NCI-H748 (cell line): Measurements from ENCODE around the gene PAAF1.

Source experiments
- DNase-seq: peaks from one replicate; lab custom pipeline; 2025; ENCODE audit not compliant: unreplicated experiment; lab: John Stamatoyannopoulos, UW

PAAF1 gene, protein sequence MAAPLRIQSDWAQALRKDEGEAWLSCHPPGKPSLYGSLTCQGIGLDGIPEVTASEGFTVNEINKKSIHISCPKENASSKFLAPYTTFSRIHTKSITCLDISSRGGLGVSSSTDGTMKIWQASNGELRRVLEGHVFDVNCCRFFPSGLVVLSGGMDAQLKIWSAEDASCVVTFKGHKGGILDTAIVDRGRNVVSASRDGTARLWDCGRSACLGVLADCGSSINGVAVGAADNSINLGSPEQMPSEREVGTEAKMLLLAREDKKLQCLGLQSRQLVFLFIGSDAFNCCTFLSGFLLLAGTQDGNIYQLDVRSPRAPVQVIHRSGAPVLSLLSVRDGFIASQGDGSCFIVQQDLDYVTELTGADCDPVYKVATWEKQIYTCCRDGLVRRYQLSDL

DNA sequence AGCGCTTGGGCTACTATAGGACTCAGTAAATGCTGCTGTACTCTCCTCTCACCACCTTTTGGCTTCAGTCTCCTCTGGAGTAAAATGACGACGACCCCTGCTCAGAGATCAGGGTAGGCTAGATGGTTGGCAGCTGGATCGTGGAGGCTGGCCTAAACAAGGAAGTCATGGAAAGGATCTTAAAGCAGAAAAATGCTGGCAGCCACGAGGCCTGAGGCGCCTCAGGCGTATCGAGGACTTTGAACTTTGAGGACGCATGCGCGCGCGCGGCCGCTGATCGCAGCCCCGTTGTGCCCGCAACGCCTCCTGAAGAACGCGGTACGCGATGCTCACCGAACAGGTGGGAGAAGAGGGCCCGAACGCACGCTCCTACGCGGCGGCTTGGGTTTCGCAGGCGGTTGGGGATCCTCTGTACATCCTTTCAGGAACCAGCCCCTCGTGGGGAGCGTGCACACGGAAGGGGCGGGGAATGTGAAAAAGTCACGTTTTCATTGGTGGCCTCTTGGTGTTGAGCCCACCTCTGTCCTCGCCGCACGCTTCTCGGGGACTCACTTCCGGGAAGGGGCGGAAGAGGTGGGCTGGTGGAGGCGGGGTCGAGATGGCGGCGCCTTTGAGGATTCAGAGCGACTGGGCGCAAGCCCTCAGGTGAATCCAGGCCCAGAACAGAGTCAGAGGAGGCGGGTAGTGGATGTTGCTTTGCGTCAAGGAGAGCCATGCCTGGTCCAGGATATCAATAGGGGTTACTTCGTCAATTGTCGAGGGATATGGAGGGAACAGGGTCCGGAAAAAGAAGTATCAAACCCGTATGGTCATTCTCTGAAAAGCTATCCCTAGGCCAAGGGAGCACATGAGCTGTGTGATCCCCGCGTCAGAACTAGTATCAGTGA, at the start of gene PAAF1, which contains the start of gene COA4:
Gene PAAF1 (plus strand): TSS at position 576 of the 887 bp plus-strand sequence. CDS start 23 bp downstream, at position 599.
Gene COA4 (minus strand): TSS at position 423 of the 887 bp plus-strand sequence. CDS start 3,468 bp downstream, outside the sequence.
- peak; percentile 99 for DNase-seq

GRCh38 chr11:73830261-73830660, 46.5 kb upstream of the PAAF1 start:
- DNase-seq, result no peak

- DNase-seq, result no peak
Measured at GRCh38 chr11:73833067-73833466, 43.7 kb upstream of the PAAF1 start.

GRCh38 chr11:73838443-73839122, 38.2 kb upstream of the PAAF1 start:
- no peak for DNase-seq

GRCh38 chr11:73839123-73839457, 37.7 kb upstream of the PAAF1 start:
- DNase-seq, result no peak

DNA sequence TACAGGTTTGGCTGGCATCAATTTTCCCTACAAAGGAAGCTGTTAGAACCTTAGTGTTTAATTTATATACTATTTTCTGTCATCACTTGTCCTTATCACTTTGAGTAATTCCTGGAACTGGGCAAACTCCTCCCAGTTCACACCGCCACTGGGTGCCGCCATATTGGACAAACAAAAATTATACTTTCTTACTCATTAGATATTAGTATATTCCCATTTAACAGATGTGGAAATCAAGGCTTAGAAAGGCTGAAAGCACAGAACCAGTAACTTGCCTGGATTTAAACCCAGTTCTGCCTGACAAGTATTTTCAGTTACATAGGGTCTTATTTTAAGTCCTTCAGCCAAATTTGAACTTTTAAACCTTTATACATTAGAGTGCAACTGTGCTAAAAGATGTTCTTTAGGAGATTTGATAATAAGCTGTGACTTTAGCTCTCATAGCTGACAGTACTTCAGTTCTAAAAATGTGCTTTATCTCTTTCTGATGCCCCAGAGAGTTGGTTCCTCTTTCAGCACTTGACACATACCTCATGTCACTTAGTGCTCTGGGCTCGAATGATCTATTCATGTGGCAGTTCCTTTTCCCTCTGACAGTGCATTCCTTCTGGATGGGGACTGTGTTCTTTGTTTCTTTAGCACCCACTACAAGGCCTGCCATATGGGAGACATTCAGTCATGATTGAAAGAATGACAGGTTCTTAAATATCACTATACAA, 25.6 kb upstream of the PAAF1 start:
- no peak for DNase-seq

DNA sequence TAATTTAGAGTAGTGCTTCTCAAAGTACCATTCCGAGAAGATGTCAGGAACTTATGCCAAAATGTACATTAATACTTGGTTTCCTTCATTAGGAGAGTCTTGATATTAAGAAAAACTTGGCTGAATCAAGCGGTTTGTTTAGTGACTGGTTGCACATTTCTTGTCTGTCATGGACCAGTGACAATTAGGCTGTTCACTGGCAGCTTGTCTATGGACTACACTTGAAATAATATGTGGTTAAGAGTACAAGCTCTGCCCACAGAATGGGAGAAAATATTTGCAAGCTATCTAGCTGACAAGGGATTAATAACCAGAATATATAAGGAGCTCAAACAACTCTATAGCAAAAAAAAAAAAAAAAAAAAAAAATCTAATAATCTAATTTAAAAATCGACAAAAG, 24.8 kb upstream of the PAAF1 start:
- DNase-seq, result no peak

DNA sequence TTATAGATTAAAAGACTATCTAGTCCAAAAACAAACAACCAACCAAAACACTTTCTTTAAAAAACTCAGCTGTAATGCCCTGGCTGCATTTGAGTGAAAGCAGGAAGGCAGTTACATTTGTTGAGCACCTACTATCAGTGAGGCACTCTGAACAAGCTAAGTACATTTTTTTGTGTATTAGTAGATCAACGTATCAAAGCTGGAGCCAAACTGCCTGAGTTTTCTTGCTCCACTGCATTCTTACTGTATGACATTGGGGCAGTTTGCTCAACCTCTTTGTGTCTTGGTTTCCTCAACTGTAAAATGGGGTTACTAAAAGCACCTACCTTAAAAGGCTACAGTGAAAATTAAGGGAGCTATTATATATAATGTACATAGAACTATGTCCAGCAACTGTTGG, 22.1 kb upstream of the PAAF1 start:
- no peak for DNase-seq

DNA sequence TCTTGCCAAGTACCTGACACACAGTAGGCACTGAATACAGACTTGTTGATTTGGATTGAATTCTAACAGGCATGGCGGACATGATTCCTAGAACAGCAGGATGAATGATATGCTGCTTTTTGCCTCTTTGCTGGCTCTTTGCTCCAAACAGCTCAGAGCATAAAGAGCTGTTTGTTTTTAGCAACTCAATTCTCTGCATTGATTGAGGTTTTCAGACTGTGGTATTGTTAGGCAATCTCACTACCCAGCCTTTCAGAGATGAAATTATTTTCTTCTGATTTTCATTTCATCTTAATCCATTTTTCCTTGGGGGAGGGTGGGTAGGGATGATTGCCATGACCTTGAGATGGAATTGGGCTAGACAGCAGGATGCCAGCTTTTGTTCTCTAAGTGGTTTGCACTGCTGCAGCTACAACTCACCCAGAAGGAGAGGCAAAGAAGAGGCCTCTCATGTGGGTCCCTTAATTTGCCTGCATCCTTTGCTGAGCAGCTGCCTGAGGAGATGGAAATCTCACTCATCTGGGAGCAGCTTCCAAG, 20.7 kb upstream of the PAAF1 start:
- no peak for DNase-seq

- no peak for DNase-seq
Measured at GRCh38 chr11:73859671-73860070, 17.1 kb upstream of the PAAF1 start.

- no peak for DNase-seq
Measured at GRCh38 chr11:73860202-73860601, 16.6 kb upstream of the PAAF1 start.

DNA sequence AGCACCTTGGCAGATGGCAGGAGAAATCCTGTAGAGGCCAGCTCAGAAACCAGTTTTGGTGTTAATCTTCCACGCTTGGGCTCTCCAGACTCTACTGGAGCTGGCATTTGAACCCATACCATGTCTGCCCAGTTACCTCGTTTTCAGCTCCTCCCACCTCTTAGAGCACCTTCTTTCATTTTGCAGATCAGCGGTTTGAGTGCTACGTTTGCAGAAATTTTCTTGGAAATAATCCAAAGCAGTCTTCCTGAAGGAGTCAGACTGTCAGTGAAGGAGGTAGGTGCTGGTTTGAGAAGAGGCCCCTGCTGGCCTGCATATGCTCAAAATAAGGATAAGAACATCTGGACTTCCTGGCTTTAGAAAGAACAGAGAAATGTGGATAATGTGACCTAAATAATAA, 13.8 kb upstream of the PAAF1 start:
- no peak for DNase-seq

DNA sequence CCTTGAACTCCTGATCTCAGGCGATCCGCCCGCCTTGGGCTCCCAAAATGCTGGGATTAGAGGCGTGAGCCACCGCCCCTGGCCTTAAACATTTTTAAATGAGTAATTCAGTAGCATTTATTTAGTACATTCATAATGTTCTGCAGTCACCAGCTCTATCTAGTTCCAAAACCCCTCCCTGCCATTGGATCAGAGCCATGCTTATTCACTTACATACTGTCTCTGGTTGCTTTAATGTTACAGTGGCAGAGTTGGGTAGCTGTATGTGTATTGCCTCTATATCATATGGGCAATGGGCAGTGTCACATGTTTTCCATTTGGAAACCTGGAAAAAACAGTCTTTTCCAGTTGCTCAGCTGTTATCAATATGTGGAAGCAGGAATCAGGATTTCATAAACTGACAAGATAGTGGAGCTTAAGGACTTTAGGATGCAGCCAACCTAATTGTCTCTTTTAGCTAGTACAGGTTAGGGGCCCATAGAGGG, 10.7 kb upstream of the PAAF1 start:
- no peak for DNase-seq

DNA sequence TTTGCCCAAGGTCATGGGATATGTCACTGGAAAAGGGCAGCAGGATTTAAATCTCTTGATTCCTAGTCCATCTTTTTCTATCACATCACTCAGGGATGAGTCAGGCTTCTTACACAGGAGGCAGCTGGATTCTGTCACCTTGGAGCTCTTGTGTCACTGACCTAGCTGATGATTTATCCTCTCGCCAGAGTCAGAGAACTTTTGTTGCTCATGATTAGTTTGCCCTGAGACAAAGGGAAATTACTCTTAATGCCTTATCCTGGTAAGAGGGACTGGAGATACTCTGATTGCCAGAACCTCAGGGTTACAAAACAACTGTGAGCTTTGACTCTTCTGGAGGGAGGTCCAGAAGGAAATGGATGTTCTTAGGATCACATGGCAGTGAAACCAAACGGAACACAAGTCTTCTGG, 10.2 kb upstream of the PAAF1 start:
- no peak for DNase-seq

GRCh38 chr11:73869332-73869949, 7.4 kb upstream of the PAAF1 start:
- DNase-seq, result no peak

GRCh38 chr11:73870261-73870660, 6.5 kb upstream of the PAAF1 start:
- DNase-seq, result no peak

DNA sequence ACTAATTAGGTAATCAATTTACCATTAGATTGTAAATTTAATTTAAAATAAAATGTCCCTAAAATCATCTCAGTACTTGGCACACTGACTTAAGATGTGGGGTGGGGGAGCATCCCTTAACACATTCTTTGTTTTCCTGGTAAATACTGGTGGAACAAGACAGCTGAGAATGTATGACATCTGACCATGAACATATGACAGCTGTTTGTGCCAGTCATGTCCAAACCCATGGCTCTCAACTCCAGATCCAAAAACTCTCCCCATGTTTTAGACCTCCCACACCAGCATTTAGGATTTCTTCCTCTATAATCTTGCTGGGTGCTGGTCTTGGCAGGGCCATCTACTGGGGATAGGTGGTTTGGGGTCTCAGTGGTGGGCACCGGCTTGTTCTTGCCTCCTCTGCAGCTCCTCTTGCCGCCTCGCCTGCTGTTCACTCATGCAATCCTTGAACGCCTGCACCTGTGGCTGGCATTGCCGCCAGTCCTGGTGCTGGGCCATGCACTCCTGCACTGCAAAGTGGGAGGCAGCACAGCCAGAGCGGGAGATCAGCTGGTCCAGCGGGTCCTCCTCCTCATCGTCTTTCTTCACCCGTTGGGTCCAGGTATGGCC, 3.9 kb upstream of the PAAF1 start:
- DNase-seq, result no peak

GRCh38 chr11:73875380-73875779, 1.4 kb upstream of the PAAF1 start:
- DNase-seq, result no peak

- DNase-seq, result peak; percentile 24
Measured at GRCh38 chr11:73875840-73876239, 959 bp upstream of the PAAF1 start.

DNA sequence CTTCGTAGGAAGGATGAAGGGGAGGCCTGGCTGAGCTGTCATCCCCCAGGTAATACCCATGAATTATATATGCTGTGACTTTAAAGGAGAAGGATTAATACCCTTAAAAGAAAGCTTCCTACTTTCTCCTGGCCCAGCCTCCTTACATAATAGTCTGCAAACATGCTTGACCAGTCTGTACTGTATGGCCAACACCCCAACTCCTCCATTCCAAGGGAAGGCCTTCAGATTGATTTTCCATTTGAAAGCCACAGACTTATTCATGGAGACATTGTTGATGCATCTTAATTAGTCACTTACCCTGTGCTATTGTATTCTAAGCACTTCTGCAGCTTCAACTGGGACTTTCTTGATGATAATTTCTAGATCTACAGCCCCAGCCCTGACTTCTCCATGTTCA, 2.0 kb downstream of the PAAF1 start:
- no peak for DNase-seq
